WI38 (cell line): ENCODE data around the gene TIGD2.
A peak's percentile ranks its signal among the peaks of the same experiment; 100 is the strongest.

Source experiments
- H3K4me3 ChIP-seq: 2 replicates; pipeline ENCODE4 v1.5.1; 2011; ENCODE audit warnings: low read depth, mild to moderate bottlenecking, control low read depth, low read length
- CTCF ChIP-seq: IDR thresholded peaks from 2 replicates; pipeline ENCODE4 v1.5.1; 2012; ENCODE audit warnings: low read depth, mild to moderate bottlenecking, control low read depth, low read length

The TIGD2 gene

GRCh38 chr4:89108091-89108490 is 3.2 kb upstream of the TIGD2 start:
- no peak overlapping the region for H3K4me3 ChIP-seq
- no peak for TF ChIP-seq CTCF

DNA sequence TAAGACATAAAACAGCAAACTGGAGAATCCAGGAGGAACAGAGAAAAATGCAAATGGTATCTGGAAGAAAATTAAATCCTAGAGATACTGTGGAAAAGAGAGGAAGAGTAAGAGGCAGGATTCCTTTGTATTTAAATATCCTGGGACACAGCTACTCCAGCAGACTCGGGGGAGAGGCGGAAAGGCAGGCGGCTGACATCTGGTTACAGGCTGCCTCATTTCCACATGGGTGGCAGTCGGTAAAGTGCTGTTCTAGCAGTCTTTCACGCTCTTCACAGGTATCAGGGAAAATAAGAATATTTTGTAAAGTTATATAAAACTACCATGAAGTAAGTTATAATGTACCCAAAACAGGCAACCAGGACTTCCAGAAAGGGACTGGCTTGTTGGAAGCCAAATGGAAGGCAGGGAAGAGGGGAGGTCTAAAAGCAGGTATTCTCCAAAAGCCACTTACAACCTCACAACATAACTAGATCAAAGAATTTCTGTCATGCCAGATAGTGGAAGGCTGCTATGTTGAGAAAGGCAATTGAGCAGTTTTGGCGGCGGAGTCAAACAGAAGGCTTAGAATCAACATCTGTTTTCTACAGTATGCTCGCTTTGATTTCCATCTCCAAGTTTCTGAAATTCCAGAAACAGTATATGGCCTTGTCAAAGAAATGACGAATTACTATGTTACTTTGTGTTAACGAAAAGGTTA is 1.3 kb upstream of the TIGD2 start:
- no peak for TF ChIP-seq CTCF
- H3K4me3 ChIP-seq, result no peak overlapping the region

DNA sequence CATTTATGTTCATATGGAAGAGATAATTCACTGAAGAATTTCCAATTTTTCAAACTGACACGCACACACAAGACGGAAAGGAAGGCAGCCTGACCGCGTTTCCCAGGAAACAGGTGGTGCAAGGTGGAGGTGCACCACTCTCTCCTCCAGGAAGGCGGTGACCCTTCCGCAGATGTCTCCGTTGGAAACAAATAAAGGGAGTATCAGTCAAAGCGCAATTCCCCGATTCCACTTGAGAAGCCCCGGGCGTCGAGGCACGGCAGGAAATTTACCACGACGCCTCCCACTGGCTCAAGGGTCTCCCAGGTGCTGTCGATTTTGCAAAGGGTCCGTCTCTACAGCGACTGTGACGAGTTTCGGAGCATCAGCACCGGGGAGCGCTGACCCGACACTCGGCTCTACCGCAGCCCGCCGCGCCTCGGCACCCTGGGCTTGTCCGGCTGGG is 770 bp upstream of the TIGD2 start:
- peak overlapping the region; percentile 84 for H3K4me3 ChIP-seq
- no peak for TF ChIP-seq CTCF

DNA sequence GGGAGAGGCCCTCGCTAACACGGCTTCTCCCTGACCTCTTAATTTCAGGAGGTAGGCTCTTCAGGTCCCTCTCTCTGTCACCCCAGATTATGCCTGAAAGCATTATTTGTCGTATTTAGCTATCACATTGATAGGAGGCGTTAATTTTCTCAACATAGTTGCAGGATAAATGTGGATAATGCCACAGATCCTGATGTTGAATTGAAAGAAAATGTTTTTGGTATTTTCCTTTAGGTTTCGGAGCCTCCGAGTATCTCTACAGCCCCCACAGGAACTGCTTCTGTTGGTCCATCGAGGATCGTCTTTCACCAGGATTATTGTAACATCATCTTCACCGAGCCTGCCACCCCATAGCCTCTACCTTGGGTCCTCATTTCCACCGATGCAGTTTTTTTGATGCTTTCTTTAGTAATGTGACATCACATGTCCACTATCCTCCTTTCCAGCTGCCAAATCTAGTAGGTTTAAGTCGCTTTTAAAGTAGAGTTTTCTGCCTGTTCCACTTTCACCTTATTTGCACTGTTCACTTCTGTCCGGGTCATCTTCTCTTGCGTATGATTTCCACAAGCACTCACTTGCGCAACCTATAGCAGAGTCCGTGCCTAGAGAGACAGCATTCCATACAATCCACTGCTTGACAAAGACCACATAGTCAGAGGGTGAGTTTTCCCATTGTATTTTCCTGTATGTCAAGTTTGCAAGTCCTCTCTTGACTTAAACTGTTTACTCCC is 665 bp downstream of the TIGD2 start:
- TF ChIP-seq CTCF, result no peak
- H3K4me3 ChIP-seq, result peak overlapping the region; percentile 84

DNA sequence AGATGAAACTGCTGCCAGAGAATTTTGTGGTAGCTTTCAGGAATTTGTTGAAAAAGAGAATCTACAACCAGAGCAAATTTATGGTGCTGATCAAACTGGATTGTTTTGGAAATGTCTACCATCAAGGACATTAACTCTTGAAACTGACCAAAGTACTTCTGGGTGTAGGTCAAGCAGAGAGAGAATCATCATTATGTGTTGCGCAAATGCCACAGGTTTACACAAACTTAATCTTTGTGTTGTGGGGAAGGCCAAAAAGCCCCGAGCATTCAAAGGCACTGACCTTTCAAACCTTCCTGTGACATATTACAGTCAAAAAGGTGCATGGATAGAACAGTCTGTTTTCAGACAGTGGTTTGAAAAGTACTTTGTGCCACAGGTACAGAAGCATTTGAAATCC is 2.1 kb downstream of the TIGD2 start:
- no peak for TF ChIP-seq CTCF
- no peak overlapping the region for H3K4me3 ChIP-seq

DNA sequence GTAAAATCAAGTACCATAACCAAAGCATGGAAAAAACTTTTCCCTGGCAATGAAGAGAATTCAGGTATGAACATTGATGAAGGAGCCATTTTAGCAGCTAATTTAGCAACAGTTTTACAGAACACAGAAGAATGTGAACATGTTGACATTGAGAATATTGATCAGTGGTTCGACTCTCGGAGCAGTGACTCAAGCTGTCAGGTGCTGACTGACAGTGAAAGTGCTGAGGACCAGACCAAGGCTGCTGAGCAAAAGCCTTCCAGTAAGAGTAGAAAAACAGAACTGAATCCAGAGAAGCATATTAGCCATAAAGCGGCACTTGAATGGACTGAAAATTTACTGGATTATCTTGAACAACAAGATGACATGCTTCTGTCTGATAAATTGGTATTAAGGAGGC is 2.8 kb downstream of the TIGD2 start:
- H3K4me3 ChIP-seq, result no peak overlapping the region
- no peak for TF ChIP-seq CTCF

- no peak for TF ChIP-seq CTCF
- H3K4me3 ChIP-seq, result no peak overlapping the region
These were observed 5.8 kb downstream of the TIGD2 start for GRCh38 chr4:89117115-89117514.
